DMS 273 (cell line): ENCODE data around the gene SLC38A5.
"Not testable (repeated sequence)": the region's sequence is repeated elsewhere in the genome, so short reads cannot be mapped to it uniquely, and the experiment has no call there.

ENCODE experiments used
- DNase-seq: peaks from one replicate; lab custom pipeline; 2025; ENCODE audit not compliant: unreplicated experiment; lab: John Stamatoyannopoulos, UW

The SLC38A5 gene

DNA sequence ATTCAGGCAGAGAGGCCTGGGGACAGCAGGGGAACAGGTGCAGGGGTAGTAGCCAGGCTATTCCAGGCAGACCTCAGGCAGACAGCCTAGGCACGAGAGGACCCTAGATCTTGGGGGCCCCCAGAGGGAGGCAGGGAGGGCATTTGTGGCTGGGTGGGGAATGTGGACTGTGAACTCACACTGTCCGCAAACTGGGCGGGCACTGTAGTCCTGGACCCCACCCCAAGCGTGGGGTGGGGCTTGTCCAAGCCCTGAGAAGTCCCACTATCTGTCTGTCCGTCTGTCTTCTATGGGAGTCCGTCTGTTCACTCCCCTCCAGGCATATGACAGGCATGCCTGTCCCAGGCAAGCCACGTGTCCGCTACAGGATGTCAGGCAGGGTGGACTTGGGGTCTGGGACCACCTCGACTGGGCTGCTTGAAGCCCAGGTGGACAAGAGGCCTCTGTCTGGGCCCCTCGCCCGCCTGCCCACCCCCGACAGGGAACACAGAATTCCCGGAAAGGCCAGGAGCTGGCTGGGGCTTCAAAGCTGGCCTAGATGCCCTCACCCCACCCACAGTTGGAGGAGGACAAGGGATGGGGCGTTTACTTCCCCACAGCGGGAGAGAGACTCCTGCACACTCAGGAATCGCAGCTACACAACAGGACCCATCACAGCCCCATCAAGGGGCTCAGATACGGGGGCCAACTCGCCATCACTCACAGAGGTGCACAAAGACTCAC, at the start of gene SLC38A5:
TSS of gene SLC38A5 (minus strand) at position 151 of the 723 bp plus-strand sequence. CDS start 2,336 bp downstream, outside the sequence.
- no peak for DNase-seq

DNA sequence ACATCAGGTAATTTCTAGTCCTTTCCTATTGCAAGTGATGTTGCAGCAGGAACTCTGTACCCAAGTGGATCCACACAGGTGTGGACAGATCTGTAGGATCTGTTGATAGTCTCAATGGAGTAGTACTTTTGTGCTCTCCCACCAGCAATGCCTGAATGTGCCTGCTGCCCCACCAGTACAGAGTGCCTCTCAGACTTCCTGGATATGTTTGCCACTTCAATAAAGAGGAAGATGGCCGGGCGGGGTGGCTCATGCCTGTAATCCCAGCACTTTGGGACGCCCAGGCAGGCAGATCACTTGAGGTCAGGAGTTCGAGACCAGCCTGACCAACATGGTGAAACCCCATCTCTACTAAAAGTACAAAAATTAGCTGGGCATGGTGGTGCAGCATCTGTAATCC, 49.4 kb upstream of the SLC38A5 start:
- DNase-seq, result not testable (repeated sequence)

DNA sequence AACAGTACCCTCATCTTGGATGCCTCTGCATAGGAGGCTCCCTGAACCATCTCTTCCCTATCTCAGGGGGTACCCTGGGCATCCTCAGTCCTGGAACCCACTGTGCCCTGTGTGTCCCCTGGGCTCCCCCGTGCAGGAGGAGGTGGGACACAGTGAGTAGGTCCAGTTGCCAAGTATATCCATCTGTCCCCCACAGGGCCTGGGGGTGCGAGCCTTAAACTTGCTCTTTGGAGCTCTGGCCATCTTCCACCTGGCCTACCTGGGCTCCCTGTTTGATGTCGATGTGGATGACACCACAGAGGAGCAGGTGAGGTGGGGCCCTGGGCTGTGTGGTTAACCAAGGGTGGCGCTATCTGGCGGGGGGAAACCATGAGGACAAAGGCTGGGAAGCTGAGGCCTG, 46.9 kb upstream of the SLC38A5 start:
- DNase-seq, result no peak

DNA sequence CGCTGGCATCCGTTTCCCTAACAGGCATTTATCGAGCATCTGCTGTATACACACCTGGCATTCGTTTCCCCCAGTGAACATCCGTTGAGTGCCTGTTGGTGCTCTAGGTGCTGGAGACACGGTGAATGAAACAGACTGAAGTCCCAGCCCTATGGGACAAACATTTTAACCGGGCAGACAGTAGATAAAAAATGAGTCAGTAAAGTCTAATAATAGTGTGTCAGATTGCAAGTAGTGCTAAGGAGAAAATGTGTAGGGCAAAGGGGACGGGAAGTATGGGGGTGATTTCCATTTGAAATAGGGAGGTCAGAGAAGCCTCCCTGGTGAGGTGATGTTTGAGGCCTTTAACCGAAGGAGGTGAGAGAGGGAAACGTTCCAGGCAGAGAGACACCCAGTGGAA, 46.2 kb upstream of the SLC38A5 start:
- no peak for DNase-seq

DNA sequence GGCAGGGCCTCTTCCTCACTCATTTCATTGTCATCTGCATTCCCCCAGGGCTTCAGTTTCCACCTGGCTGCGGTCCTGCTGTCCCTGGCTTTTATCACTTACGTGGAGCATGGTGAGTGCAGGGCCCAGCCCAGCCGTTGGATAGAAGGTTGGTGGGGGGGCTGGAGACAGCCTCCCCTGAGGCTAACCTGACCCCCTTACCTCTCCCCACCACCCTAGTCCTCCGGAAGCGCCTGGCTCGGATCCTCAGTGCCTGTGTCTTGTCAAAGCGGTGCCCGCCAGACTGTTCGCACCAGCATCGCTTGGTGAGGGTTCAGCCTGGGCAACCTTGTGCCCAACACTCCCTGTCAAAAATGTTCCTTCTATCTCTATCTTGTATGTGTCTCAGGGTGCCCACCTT, 45.8 kb upstream of the SLC38A5 start:
- DNase-seq, result no peak

DNA sequence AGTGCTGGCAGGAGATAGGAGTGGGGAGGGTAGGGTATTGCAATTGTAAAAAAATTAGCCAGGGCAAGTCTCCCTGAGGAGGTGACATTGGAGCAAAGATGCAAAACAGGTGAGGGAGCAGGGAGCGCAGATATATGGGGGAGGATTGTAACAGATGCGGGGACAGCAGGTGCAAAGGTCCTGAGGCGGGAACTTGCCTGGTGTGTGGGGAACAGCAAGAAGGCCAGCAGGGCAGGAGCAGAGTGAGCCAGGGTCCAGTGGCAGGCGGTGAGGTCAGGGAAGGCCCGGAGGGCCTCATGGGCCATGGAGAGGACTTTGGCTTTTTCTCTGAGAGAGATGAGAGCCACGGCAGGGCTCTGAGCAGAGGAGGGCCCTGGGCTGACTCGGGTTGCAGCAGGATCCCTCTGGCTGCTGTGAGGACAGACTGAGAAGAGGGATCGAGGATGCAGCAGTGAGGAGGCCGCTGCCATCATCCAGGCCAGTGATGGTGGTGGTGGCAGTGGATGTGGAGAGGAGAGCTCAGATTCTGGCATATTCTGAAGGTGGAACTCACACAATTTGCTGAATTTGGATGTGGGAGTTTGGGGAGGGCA, 44.9 kb upstream of the SLC38A5 start:
- DNase-seq, result no peak

DNA sequence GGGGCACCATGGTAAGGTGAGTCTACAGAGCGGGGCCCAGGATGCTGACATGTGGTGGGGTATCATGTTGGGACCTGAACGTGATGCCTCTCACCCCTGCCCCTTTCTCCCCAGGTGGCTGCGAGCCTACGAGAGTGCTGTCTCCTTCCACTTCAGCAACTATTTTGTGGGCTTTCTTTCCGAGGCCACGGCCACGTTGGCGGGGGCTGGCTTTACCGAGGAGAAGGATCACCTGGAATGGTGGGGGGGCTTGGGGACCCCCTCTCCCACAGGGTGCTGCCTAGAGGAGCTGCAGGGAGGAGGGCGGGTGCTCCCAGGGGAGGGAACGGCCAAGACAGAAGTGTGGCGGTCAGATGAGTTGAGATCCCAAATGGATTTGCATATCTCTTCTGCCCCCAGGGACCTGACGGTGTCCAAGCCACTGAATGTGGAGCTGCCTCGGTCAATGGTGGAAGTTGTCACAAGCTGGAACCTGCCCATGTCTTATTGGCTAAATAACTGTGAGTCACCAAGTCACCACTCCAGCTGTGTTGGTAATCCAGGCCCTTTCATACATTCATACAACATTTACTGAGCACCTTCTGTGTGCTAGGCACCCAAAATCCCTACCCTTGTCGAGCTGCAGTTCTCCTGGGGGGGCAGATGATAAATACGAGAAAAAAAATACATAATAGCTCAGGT, 44.2 kb upstream of the SLC38A5 start:
- DNase-seq, result no peak

DNA sequence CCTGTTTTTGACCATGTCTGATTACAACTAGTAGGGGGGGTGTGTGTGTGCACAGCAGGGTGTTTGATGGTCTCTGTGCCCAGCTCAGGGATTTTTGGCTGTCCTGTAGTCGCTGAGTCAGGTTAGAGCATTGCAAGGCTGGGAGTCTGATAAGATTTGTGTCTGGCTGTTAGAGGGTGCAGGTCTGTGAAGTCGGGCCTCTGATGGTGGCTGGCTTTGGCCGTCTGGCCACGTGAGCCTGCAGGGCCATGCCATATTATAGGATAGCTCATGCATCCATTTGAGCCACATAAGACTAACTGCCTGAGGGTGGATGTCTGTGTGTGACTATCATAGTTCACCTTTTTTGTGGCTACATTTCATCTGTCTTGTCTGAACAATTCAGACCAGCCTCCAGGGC, 43.6 kb upstream of the SLC38A5 start:
- DNase-seq, result no peak

DNA sequence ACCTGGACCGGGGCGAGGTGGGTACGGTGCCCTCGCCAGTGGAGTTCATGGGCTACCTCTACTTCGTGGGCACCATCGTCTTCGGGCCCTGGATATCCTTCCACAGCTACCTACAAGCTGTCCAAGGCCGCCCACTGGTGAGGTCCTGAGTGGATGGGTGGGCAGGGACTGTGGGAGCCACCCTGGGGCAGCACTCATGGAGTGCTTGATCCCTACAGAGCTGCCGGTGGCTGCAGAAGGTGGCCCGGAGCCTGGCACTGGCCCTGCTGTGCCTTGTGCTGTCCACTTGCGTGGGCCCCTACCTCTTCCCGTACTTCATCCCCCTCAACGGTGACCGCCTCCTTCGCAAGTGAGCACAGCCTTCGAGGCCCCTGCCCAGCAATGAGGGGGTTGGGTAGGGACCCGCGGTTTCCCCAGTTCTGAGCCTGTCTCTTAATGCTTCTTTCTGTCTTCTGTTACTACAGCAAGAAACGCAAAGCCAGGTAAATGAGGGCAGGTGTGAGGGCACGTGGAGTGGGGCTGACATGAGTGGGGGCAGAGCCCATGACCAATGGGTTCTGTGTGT, 42.4 kb upstream of the SLC38A5 start:
- no peak for DNase-seq

DNA sequence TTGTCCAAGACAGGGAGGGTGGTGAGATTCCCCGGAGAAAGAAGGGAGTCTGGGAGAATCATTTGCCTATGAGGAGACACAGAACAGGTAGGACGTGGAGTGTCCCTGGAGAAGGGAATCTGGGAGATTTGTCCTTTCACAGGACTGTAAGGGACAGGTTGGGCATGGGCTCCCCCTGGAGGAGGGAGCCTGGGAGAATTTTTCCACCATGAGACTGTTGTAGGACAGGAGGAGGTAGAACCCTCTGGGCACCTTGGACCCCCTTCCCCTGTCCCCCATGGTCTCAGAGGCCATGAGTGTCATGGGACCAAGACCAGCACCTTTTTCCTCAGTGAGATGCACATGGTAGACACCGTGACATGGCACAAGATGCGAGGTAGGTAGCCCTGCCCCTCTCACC, 41.5 kb upstream of the SLC38A5 start:
- DNase-seq, result peak; percentile 33

DNA sequence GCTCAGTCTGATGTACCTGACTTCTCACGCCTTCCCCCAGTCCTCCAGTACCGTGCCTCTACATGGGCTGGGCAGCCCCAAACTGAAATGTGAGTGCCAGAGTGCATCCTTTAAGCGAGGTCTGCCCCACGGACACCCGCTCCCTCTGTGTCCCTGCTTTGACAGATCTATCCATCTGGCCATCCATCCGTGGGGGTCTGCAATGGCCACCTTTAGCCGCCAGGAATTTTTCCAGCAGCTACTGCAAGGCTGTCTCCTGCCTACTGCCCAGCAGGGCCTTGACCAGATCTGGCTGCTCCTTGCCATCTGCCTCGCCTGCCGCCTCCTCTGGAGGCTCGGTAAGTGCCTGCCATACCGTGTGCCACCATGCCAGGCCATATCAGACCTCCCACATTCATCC, 39.6 kb upstream of the SLC38A5 start:
- no peak for DNase-seq

DNA sequence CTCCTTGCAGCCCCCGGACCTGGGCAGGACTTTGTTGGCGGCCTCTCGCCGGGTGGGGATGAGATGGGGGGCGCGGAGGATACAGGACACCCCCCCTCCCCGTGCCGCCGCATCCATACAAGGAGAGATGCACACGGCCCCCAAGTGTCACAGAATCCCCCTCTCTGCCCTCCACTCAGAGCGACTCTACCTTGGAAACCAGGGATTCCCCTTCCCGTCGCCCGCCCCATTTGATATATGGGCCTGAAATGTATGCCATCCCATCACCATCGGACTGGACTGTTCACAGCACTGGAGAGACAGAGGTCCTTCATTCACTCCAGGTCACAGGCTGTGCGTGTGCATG, 39.2 kb upstream of the SLC38A5 start:
- no peak for DNase-seq

DNA sequence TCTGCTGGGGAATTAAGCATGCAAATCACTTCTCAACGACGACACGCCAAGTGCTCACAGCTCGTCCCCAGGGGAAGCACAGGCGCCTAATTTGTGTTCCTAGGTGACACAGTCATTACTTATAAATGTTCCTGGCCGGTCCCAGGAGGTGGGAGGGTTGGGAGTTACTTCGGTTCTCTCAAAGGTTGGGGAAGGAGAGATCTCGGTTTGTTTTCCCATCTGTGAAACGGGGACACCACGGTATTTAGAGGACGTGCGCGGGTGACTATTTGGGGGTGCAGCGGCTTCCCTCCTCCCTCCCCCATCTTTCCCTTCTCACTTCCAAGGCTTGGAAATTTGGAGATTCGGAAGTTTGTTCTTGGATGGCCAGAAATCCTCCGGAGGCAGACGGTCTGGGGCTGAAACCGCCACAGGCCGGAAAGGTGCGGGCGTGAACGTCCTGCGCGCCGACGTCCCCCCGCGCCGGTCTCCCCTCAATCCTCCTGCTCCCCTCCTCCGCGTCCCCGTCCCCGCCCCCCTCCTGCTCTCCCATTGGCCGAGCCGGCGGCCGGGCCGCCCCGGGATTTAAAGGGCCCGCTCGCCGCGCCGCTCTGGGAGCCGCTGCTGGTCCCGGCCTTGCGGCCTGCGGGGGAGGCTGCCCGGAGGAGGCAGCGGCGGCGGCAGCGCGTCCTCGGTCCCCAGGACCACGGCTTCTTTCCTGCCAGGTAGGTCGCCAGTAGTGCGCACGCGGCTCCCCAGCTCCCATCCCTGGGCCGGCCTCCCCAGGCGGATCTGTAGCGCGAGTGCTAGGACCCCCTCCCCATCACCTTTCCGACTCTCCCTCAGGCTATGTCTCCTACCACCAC, 38.6 kb upstream of the SLC38A5 start, which contains the start of gene PORCN:
TSS of gene PORCN (plus strand) at position 593 of the 845 bp plus-strand sequence. CDS start 829 bp downstream, outside the sequence.
- peak; percentile 87 for DNase-seq

DNA sequence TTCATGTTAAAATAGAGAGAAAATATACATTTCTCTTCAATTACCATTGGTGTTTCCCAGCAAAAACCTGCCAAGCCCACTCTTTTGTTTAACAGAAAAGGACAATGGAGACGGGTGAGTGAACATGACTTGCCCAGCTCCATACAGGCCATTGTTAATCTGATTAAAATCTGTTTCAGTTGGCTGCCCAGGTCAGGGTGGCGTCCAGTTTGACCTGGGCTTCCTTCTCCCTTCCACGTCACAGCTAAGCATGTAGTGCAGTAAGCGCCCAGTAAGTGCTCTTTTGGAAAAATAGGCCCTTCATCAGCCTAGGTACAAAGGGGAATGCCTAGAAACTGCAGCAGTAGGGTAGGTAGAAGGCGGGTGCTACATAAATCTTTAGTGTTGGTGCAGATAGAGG, 37.2 kb upstream of the SLC38A5 start:
- no peak for DNase-seq

DNA sequence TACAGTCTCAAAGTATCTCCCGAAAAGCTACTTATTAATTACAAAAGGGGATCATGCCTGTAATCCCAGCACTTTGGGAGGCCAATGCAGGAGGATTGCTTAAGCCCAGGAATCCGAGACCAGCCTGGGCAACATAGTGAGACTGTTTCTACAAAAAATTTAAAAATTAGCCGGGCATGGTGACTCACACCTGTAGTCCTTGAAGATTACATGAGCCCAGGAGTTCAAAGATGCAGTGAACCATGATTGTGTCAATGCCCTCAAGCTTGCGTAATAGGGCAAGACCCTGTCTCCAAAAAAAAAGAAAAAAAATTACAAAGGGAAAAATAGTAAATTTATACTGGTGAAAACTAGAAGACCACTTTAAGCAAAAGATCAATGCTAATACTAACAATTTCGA, 35.4 kb upstream of the SLC38A5 start:
- DNase-seq, result no peak

DNA sequence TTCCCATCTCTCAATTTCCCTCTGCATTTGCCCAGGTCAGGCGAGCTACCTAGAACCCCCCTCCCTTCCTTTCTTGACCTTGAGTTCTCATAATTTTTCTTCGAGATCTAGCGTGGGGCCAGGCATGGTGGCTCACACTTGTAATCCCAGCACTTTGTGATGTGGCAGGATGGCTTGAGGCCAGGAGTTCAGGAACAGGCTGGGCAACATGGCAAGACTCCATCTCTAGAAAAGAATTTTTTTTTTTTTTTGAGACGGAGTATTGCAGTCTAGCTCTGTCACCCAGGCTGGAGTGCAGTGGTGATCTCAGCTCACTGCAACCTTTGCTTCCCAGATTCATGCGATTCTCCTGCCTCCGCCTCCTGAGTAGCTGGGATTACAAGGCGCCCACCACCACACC, 34.2 kb upstream of the SLC38A5 start:
- no peak for DNase-seq

DNA sequence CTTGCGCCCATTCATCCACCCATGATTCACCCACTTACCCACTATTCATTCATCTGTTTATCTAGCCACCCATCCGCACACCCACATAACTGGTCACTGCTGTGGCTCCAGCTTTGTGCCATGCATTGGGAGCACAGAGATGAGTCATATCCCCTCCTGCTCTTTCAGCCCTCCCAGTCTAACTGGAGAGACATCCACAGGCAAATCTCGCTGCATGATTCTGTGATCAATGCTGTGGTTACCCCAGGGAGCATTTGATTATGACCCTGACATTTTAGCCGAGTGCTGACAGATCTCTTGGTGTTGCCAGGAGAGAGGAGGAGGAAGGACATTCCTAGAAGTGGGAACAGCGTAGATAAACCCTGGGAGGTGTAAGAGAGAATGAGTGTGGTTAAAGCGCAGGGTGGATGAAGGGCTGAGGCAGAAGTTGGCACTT, 28.3 kb upstream of the SLC38A5 start:
- DNase-seq, result no peak

DNA sequence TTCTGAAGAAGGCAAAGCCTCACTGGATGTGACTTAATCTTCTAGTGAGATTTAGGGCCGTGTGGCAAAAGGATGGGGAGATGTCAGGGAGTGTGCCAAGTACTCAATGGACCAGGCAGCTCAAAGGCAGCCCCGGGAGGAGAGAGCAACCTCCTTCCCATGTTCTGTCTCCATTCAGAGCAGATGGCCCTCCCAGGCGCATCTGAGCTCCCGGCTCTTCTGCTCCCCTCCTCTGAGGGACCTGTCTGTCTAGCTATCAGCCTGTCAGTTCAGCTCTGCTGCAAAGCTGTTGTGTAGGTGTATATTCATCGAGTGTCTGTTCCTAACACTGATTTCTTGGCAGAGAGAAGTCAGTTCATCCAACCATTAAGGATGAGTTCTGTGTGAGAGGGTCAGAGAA, 27.8 kb upstream of the SLC38A5 start:
- peak; percentile 24 for DNase-seq

DNA sequence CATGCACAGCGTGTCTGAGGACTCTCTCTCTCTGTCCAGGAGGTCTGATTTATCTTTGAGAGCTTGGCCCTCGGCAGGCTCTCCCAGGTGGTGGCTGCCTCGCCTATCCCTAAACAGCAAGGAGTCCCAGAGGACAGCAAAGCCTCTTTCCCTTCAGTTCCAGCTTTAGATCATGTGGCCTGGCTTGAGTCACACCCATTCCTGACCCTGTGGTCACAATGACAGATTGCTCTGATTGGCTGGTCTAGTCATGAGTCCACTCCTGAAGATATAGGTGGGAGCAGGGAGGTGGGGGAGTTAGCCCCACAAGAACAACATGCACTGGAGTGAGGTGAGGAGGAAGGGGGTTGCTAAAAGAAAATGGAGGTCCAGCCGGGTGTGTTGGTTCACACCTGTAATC, 26.6 kb upstream of the SLC38A5 start:
- DNase-seq, result no peak

DNA sequence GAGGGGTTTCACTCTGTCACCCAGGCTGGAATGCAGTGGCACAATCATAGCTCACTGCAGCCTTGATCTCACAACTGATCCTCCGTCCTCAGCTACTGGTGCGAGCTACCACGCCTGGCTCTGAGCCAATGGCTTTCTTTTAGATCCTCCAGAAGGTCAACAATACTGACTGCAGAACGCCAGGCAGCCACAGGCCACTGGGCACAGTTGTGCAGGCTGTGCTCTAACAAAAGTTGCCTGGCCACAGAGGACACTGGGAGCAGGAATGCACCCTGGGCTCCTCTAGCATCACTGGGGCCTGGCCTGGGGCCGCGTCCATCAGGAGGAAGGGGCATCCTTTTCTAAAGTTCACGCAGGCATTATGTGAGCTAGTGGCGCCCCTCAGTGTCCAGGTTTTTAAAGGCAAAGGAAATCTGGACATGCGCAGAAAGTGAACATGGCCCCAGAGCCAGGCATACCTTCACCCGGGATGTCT, 23.9 kb upstream of the SLC38A5 start:
- peak; percentile 72 for DNase-seq
